HepG2 (cell line): Measurements from ENCODE around the gene GPX7.

ENCODE experiments used
- DNMT3B ChIP-seq: conservative IDR thresholded peaks from 2 replicates; pipeline ENCODE4 v1.6.1; 2016; ENCODE audit warnings: missing biosample characterization, control low read depth
- EP300 ChIP-seq, 3 experiments: sonication (generic) in 1 of 3; formaldehyde crosslinking in 1 of 3; IDR thresholded peaks; 2 replicates each; pipeline versions ENCODE4 v1.5.1 to v1.6.1; 2011 to 2020; ENCODE audit warnings: low read depth in 2 of 3, low read length in 2 of 3, borderline replicate concordance in 1 of 3, improper control_type of control experiment in 1 of 3, mild to moderate bottlenecking in 1 of 3, missing genetic modification reagents in 1 of 3, moderate library complexity in 1 of 3
- KLF12 ChIP-seq: sonication (generic); formaldehyde crosslinking; IDR thresholded peaks from 2 replicates; pipeline ENCODE4 v1.4.0; 2020; ENCODE audit warnings: missing genetic modification reagents, borderline replicate concordance
- ZSCAN12 ChIP-seq: sonication (generic); formaldehyde crosslinking; IDR thresholded peaks from 2 replicates; pipeline ENCODE4 v1.9.0; 2021; ENCODE audit warnings: mild to moderate bottlenecking, missing genetic modification reagents
- TF ChIP-seq, protein P1 (sequence below): sonication (generic); formaldehyde crosslinking; IDR thresholded peaks from 2 replicates; pipeline ENCODE4 v1.5.0; 2020; ENCODE audit warnings: mild to moderate bottlenecking, missing genetic modification reagents, moderate library complexity
- TF ChIP-seq, protein P2 (sequence below): sonication (generic); formaldehyde crosslinking; IDR thresholded peaks from 2 replicates; pipeline ENCODE4 v1.4.0; 2020; ENCODE audit warnings: missing genetic modification reagents

DNA sequence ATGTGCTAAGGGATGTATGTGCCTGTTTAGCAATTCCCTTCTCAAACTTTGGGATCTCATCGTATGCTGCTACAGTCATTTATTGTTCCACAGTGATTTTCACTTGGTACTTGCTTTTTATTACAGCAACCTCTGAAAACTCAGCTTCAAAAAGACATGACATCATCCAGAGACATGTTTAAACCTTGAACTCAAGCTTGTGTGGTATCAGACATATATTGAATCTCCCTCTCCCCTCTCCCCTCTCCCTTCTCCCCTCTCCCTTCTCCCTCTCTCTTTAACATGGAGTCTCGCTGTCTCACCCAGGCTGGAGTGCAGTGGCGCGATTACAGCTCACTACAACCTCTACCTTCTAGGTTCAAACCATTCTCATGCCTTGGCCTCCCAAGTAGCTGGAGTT is 29.8 kb upstream of the GPX7 start:
- TF ChIP-seq DNMT3B (no peak), EP300 (IDR thresholded peaks at IDR 0.05; ENCODE audit: low read depth in 2 of 2, low read length in 2 of 2) (no peak), EP300 (CRISPR knock-in tag; IDR thresholded peaks at IDR 0.05; ENCODE audit: borderline replicate concordance) (no peak), KLF12 (CRISPR knock-in tag) (no peak), ZSCAN12 (CRISPR knock-in tag) (no peak)
- TF ChIP-seq, protein P1, sequence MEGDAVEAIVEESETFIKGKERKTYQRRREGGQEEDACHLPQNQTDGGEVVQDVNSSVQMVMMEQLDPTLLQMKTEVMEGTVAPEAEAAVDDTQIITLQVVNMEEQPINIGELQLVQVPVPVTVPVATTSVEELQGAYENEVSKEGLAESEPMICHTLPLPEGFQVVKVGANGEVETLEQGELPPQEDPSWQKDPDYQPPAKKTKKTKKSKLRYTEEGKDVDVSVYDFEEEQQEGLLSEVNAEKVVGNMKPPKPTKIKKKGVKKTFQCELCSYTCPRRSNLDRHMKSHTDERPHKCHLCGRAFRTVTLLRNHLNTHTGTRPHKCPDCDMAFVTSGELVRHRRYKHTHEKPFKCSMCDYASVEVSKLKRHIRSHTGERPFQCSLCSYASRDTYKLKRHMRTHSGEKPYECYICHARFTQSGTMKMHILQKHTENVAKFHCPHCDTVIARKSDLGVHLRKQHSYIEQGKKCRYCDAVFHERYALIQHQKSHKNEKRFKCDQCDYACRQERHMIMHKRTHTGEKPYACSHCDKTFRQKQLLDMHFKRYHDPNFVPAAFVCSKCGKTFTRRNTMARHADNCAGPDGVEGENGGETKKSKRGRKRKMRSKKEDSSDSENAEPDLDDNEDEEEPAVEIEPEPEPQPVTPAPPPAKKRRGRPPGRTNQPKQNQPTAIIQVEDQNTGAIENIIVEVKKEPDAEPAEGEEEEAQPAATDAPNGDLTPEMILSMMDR (CRISPR knock-in tag), result no peak
- TF ChIP-seq, protein P2, sequence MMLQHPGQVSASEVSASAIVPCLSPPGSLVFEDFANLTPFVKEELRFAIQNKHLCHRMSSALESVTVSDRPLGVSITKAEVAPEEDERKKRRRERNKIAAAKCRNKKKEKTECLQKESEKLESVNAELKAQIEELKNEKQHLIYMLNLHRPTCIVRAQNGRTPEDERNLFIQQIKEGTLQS, result no peak
